Measurements from ENCODE around the gene IL17RA. TPM values are rescaled to one million over a fixed set of nuclear protein-coding genes. Genes with fewer than 3 reads are reported as not detected.

The IL17RA gene
- total RNA-seq, 3 donors from 2014 or later (not counting 1 experiment from before 2014, with no cell fraction given): 22.1 to 42.6 (median 28.7) TPM

GRCh38 chr22:17130199-17130598 is 45.4 kb downstream of the IL17RA start:
- Histone ChIP-seq H3K36me3 (ENCODE audit: control insufficient read depth, insufficient read depth, low read length) (no peaks in the 10 kb centered on the region), H3K4me1 (ENCODE audit: control insufficient read depth, insufficient read depth, low read length) (no peaks in the 10 kb centered on the region), H3K9me3 (ENCODE audit: control insufficient read depth, insufficient read depth, low read length) (no peaks in the 10 kb centered on the region), H3K27me3 (ENCODE audit: control insufficient read depth, insufficient read depth, low read length) (no peaks in the 10 kb centered on the region), H3K27ac (ENCODE audit: low read length) (no peak overlapping the region), H3K4me3 (ENCODE audit: low read length) (no peak overlapping the region)
- Mint-ChIP-seq H3K27ac (no peak overlapping the region), H3K4me3 (no peak overlapping the region), H3K9me3 (no peaks in the 10 kb centered on the region), H3K36me3 (no peaks in the 10 kb centered on the region), H3K27me3 (ENCODE audit: low read depth in 2 of 2) (peaks cover 0 to 3% of the 10 kb centered on the region in 2 donors), H3K4me1 (peaks cover 0 to 4% of the 10 kb centered on the region in 2 donors)
- no peak for DNase-seq
- 86% methylated on average over 1 of the region's 1 CpG for WGBS (ENCODE audit: insufficient coverage)
- ATAC-seq: no peak
- no peak for TF ChIP-seq CTCF (IDR thresholded peaks at IDR 0.05)
- intact Hi-C loops (cut with micrococcal nuclease): no loop called here

GRCh38 chr22:17131686-17132085 is 46.9 kb downstream of the IL17RA start:
- no peak for TF ChIP-seq CTCF (IDR thresholded peaks at IDR 0.05)
- H3K4me3 Mint-ChIP-seq: no peak overlapping the region
- H3K27me3 ChIP-seq (ENCODE audit: control insufficient read depth, insufficient read depth, low read length): no peaks in the 10 kb centered on the region
- 73% methylated on average over 5 of the region's 5 CpGs for WGBS (ENCODE audit: insufficient coverage)
- H3K4me3 ChIP-seq (ENCODE audit: low read length): no peak overlapping the region
- H3K36me3 Mint-ChIP-seq: no peaks in the 10 kb centered on the region
- no peaks in the 10 kb centered on the region for H3K36me3 ChIP-seq (ENCODE audit: control insufficient read depth, insufficient read depth, low read length)
- H3K4me1 Mint-ChIP-seq: peaks cover 0 to 4% of the 10 kb centered on the region in 2 donors
- H3K9me3 ChIP-seq (ENCODE audit: control insufficient read depth, insufficient read depth, low read length): no peaks in the 10 kb centered on the region
- intact Hi-C loops (cut with micrococcal nuclease): no loop called here
- H3K27ac Mint-ChIP-seq: no peak overlapping the region
- ATAC-seq: no peak
- no peak for DNase-seq
- peaks cover 0 to 3% of the 10 kb centered on the region in 2 donors for H3K27me3 Mint-ChIP-seq (ENCODE audit: low read depth in 2 of 2)
- no peaks in the 10 kb centered on the region for H3K4me1 ChIP-seq (ENCODE audit: control insufficient read depth, insufficient read depth, low read length)
- no peak overlapping the region for H3K27ac ChIP-seq (ENCODE audit: low read length)
- no peaks in the 10 kb centered on the region for H3K9me3 Mint-ChIP-seq

- TF ChIP-seq CTCF (IDR thresholded peaks at IDR 0.05): no peak
- ATAC-seq: no peak
- peaks cover 0 to 3% of the 10 kb centered on the region in 2 donors for H3K27me3 Mint-ChIP-seq (ENCODE audit: low read depth in 2 of 2)
Measured at GRCh38 chr22:17132112-17132511, 47.3 kb downstream of the IL17RA start.

GRCh38 chr22:17133137-17133536 is 48.3 kb downstream of the IL17RA start:
- Mint-ChIP-seq H3K36me3 (no peaks in the 10 kb centered on the region), H3K9me3 (no peaks in the 10 kb centered on the region), H3K4me3 (no peak overlapping the region), H3K27me3 (ENCODE audit: low read depth in 2 of 2) (peaks cover 0 to 3% of the 10 kb centered on the region in 2 donors), H3K4me1 (peaks cover 0 to 4% of the 10 kb centered on the region in 2 donors), H3K27ac (no peak overlapping the region)
- intact Hi-C loops (cut with micrococcal nuclease): no loop called here
- no peaks in the 10 kb centered on the region for H3K27me3 ChIP-seq (ENCODE audit: control insufficient read depth, insufficient read depth, low read length)
- no peak overlapping the region for H3K27ac ChIP-seq (ENCODE audit: low read length)
- ATAC-seq (no peak), DNase-seq (no peak)
- H3K4me1 ChIP-seq (ENCODE audit: control insufficient read depth, insufficient read depth, low read length): no peaks in the 10 kb centered on the region
- H3K9me3 ChIP-seq (ENCODE audit: control insufficient read depth, insufficient read depth, low read length): no peaks in the 10 kb centered on the region
- TF ChIP-seq CTCF (IDR thresholded peaks at IDR 0.05): no peak
- peaks cover 2% of the 10 kb centered on the region for H3K36me3 ChIP-seq (ENCODE audit: control insufficient read depth, insufficient read depth, low read length)
- H3K4me3 ChIP-seq (ENCODE audit: low read length): no peak overlapping the region
- 94% methylated on average over 7 of the region's 7 CpGs for WGBS (ENCODE audit: insufficient coverage)

More at GRCh38 chr22:17132112-17132511, 47.3 kb downstream of the IL17RA start:
- Mint-ChIP-seq H3K36me3 (no peaks in the 10 kb centered on the region), H3K4me3 (no peak overlapping the region), H3K4me1 (peaks cover 0 to 4% of the 10 kb centered on the region in 2 donors), H3K9me3 (no peaks in the 10 kb centered on the region), H3K27ac (no peak overlapping the region)
- Histone ChIP-seq H3K4me3 (ENCODE audit: low read length) (no peak overlapping the region), H3K36me3 (ENCODE audit: control insufficient read depth, insufficient read depth, low read length) (no peaks in the 10 kb centered on the region), H3K27me3 (ENCODE audit: control insufficient read depth, insufficient read depth, low read length) (no peaks in the 10 kb centered on the region), H3K27ac (ENCODE audit: low read length) (no peak overlapping the region), H3K4me1 (ENCODE audit: control insufficient read depth, insufficient read depth, low read length) (no peaks in the 10 kb centered on the region), H3K9me3 (ENCODE audit: control insufficient read depth, insufficient read depth, low read length) (no peaks in the 10 kb centered on the region)
- WGBS (ENCODE audit: insufficient coverage): 35% methylated on average over 1 of the region's 2 CpGs
- intact Hi-C loops (cut with micrococcal nuclease): no loop called here
- no peak for DNase-seq

All from natural killer cell (primary cell).